Activated naive CD4-positive, alpha-beta T cell treated with anti-CD3 and anti-CD28 coated beads, Interleukin-2, amount 50 U/mL, for 24 hours (primary cell): ENCODE measurements around the gene ARMH4.

Experiments
- H3K27ac Mint-ChIP-seq: one replicate; pipeline ENCODE4 v1.8.0; 2021; ENCODE audit warnings: mild to moderate bottlenecking, mixed read lengths
- H3K27me3 Mint-ChIP-seq: one replicate; pipeline ENCODE4 v1.8.0; 2021; ENCODE audit warnings: mixed read lengths
- H3K36me3 Mint-ChIP-seq: one replicate; pipeline ENCODE4 v1.8.0; 2021; ENCODE audit warnings: mixed read lengths
- H3K4me1 Mint-ChIP-seq: one replicate; pipeline ENCODE4 v1.8.0; 2021; ENCODE audit warnings: mixed read lengths
- H3K4me3 Mint-ChIP-seq: one replicate; pipeline ENCODE4 v1.8.0; 2021; ENCODE audit warnings: mild to moderate bottlenecking, mixed read lengths
- H3K9me3 Mint-ChIP-seq: one replicate; pipeline ENCODE4 v1.8.0; 2021; ENCODE audit warnings: mixed read lengths

ARMH4 gene

DNA sequence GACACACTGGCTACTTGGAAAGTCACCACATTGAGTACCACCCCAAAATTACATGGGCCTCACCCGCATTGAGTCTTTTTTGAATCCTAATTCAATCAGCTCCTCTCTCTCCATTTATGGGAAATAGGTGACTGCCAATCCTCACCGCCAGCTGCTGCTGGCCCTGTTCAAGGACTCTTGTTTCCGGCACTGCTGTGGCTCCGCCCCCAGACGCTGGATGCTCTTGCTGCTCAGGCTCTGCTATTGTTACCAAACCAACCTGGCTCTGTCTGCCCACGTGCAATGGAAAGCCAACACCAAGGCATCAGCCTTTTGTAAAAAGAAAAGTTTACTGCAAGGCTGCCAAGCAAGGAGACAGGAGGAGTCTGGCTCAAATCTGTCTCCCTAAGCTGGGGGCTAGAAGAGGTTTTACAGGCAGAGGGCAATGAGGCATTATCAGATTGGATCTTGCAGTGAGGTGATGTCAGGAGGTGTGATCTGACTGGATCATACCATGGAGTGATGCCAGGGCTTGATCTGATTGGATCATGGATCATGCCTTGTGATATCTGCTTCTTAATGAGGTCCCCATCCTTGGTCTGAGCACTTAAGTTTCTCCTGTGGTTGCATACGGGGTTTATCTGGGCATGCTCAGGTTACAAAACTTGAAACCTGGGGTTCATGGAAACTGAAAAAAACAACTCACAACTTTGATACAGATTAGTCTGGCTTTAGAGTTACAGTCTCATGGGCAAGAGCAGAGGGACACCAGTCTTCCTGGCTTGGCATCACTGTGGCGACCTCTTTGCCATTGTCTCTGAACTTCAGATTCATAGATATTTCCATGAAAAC lies 169.0 kb downstream of the ARMH4 start:
- Mint-ChIP-seq H3K4me1 (no peaks in the 10 kb centered on the region), H3K4me3 (no peak overlapping the region), H3K36me3 (no peaks in the 10 kb centered on the region), H3K27ac (no peak overlapping the region), H3K27me3 (peaks cover 3% of the 10 kb centered on the region), H3K9me3 (no peaks in the 10 kb centered on the region)

- Mint-ChIP-seq H3K4me3 (no peak overlapping the region), H3K36me3 (no peaks in the 10 kb centered on the region), H3K27me3 (no peaks in the 10 kb centered on the region), H3K27ac (no peak overlapping the region), H3K9me3 (no peaks in the 10 kb centered on the region), H3K4me1 (no peaks in the 10 kb centered on the region)
Observed at GRCh38 chr14:57981817-57982560, 170.0 kb downstream of the ARMH4 start.

- Mint-ChIP-seq H3K36me3 (no peaks in the 10 kb centered on the region), H3K4me3 (no peak overlapping the region), H3K27me3 (no peaks in the 10 kb centered on the region), H3K9me3 (no peaks in the 10 kb centered on the region), H3K4me1 (no peaks in the 10 kb centered on the region), H3K27ac (no peak overlapping the region)
Observed at GRCh38 chr14:57979376-57980048, 172.5 kb downstream of the ARMH4 start.

GRCh38 chr14:57976701-57977100 lies 175.3 kb downstream of the ARMH4 start:
- no peak overlapping the region for H3K27ac Mint-ChIP-seq
- no peaks in the 10 kb centered on the region for H3K4me1 Mint-ChIP-seq
- H3K27me3 Mint-ChIP-seq, result peaks cover 2% of the 10 kb centered on the region
- no peaks in the 10 kb centered on the region for H3K36me3 Mint-ChIP-seq
- H3K9me3 Mint-ChIP-seq, result no peaks in the 10 kb centered on the region
- no peak overlapping the region for H3K4me3 Mint-ChIP-seq

DNA sequence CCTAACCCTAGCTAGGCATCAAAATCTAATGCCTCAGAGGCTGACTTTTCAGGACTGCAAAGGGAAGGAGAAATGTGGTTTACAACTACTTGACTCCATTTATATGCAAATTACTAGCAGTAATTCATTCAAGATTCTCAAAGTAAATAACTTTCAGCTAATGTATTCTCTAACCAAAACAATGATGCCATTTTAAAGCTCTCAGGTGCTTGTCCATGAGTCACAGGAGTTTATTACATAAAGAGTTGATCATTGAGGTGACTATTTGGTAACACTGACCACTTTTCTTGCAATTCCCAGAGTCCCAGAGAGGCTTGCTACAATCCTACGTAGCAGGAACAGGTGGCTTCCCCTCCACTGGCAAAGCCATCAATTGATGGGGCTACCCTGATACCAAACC lies 177.1 kb downstream of the ARMH4 start:
- Mint-ChIP-seq H3K27me3 (peaks cover 4% of the 10 kb centered on the region), H3K4me1 (no peaks in the 10 kb centered on the region), H3K4me3 (no peak overlapping the region), H3K9me3 (no peaks in the 10 kb centered on the region), H3K27ac (no peak overlapping the region), H3K36me3 (no peaks in the 10 kb centered on the region)

DNA sequence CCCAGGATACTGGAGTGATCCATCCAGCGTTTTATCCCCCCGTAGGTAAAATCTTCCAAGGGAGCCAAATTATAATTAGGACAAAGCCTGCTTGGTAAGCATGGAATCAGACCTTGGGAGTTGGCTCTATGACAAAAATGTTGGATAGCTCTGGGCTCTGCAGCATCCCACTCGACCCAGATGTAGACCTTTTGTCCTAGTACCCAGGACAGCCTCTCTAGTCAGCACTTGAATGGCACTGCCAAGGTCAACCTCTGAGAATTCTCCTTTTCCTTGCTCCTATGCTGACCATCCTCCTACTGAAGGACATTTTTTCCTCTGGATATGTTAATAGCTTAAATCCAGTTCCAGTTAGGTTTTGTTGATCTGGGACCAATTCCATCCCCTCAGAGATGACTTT lies 181.4 kb downstream of the ARMH4 start:
- Mint-ChIP-seq H3K4me3 (no peak overlapping the region), H3K9me3 (no peaks in the 10 kb centered on the region), H3K27ac (no peak overlapping the region), H3K36me3 (no peaks in the 10 kb centered on the region), H3K27me3 (peaks cover 4% of the 10 kb centered on the region), H3K4me1 (no peaks in the 10 kb centered on the region)

GRCh38 chr14:57970175-57970574 lies 181.8 kb downstream of the ARMH4 start:
- Mint-ChIP-seq H3K27me3 (peaks cover 4% of the 10 kb centered on the region), H3K27ac (no peak overlapping the region), H3K4me1 (no peaks in the 10 kb centered on the region), H3K36me3 (no peaks in the 10 kb centered on the region), H3K9me3 (no peaks in the 10 kb centered on the region), H3K4me3 (no peak overlapping the region)

DNA sequence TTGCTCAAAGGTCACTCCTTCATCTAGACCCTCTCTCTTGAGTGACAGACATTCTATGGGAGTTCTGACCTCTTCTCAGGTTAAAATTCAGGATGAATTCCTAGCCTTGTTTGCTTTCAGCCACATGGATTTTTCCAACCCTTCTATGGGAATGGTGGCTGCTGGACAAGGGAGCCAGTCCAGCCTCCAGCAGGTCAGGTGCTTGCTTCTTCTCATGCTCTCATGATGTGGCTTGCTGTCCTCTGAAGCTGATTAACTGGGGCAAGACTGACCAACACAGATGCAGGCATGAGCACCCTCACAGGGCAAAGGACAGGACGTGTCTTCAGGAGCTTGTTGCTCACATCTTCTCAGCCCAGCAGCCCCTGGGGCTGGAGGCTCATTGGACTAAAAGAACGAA lies 188.9 kb downstream of the ARMH4 start:
- Mint-ChIP-seq H3K27me3 (peaks cover 5% of the 10 kb centered on the region), H3K4me1 (no peaks in the 10 kb centered on the region), H3K27ac (no peak overlapping the region), H3K4me3 (no peak overlapping the region), H3K36me3 (no peaks in the 10 kb centered on the region), H3K9me3 (no peaks in the 10 kb centered on the region)

- Mint-ChIP-seq H3K9me3 (no peaks in the 10 kb centered on the region), H3K27me3 (peaks cover 5% of the 10 kb centered on the region), H3K36me3 (no peaks in the 10 kb centered on the region), H3K27ac (no peak overlapping the region), H3K4me3 (no peak overlapping the region), H3K4me1 (no peaks in the 10 kb centered on the region)
Observed at GRCh38 chr14:57962325-57963035, 189.5 kb downstream of the ARMH4 start.

GRCh38 chr14:57961786-57962060 lies 190.3 kb downstream of the ARMH4 start:
- Mint-ChIP-seq H3K9me3 (no peaks in the 10 kb centered on the region), H3K27ac (no peak overlapping the region), H3K36me3 (no peaks in the 10 kb centered on the region), H3K27me3 (peaks cover 5% of the 10 kb centered on the region), H3K4me3 (no peak overlapping the region), H3K4me1 (no peaks in the 10 kb centered on the region)

GRCh38 chr14:57960946-57961785 lies 190.8 kb downstream of the ARMH4 start:
- no peaks in the 10 kb centered on the region for H3K36me3 Mint-ChIP-seq
- H3K4me1 Mint-ChIP-seq, result no peaks in the 10 kb centered on the region
- peaks cover 5% of the 10 kb centered on the region for H3K27me3 Mint-ChIP-seq
- no peak overlapping the region for H3K4me3 Mint-ChIP-seq
- H3K9me3 Mint-ChIP-seq, result no peaks in the 10 kb centered on the region
- H3K27ac Mint-ChIP-seq, result no peak overlapping the region

DNA sequence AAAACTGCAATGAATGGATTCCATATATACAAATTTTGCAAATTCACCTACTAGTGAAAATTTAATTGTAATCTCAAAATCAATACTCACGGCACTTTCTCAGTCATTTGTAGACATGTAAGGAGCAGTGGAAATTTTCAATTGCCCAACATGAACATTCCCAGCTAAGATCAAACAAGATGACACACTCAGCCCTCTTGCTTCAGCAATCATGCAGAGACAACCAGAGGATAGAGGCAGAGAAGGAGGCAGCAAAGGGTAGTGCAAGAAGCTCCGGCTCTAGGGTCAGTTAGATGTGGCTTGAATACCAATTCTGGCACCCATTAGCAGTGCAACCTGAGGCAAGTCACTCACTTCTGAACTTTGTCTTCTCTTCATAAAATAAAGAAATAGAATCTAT lies 194.6 kb downstream of the ARMH4 start:
- no peaks in the 10 kb centered on the region for H3K4me1 Mint-ChIP-seq
- H3K9me3 Mint-ChIP-seq, result no peaks in the 10 kb centered on the region
- no peaks in the 10 kb centered on the region for H3K36me3 Mint-ChIP-seq
- no peak overlapping the region for H3K27ac Mint-ChIP-seq
- H3K27me3 Mint-ChIP-seq, result peaks cover 4% of the 10 kb centered on the region
- no peak overlapping the region for H3K4me3 Mint-ChIP-seq
